OCI-LY3 (cell line): ENCODE results near the gene PLOD1.

Experiments used
- H2AFZ ChIP-seq: fragments of 200-600, 300-600 bp; shearing (Covaris generic); 2 replicates; pipeline ENCODE4 v1.6.0; 2014; ENCODE audit warnings: antibody characterized with exemption, low read depth, low read length
- H3K27ac ChIP-seq: fragments of 200-600, 300-600 bp; sonication (generic); 2 replicates; pipeline ENCODE4 v1.5.1; 2014; ENCODE audit warnings: mild to moderate bottlenecking, low read length, moderate library complexity, mixed read lengths
- H3K27me3 ChIP-seq: fragments of 200-600, 300-600 bp; sonication (generic); 2 replicates; pipeline ENCODE4 v1.6.1; 2014; ENCODE audit warnings: low read depth, low read length, mixed read lengths
- H3K36me3 ChIP-seq: fragments of 200-600, 300-600 bp; sonication (generic); replicated peaks from 2 replicates; pipeline ENCODE3; 2014; ENCODE audit warnings: low read depth, low read length, mixed read lengths
- H3K4me1 ChIP-seq: fragments of 300-600, 200-600 bp; sonication (generic); 2 replicates; pipeline ENCODE4 v1.6.1; 2014; ENCODE audit warnings: low read length, mixed read lengths
- H3K4me2 ChIP-seq: fragments of 200-600, 300-600 bp; sonication (generic); 2 replicates; pipeline ENCODE4 v1.6.1; 2014; ENCODE audit warnings: low read length, mixed read lengths
- H3K4me3 ChIP-seq: fragments of 300-600, 200-600 bp; sonication (generic); 2 replicates; pipeline ENCODE4 v1.5.1; 2014; ENCODE audit warnings: antibody characterized with exemption, mild to moderate bottlenecking, low read length, moderate library complexity
- H3K79me2 ChIP-seq: fragments of 300-600, 200-600 bp; shearing (Covaris generic); 2 replicates; pipeline ENCODE4 v1.6.1; 2014; ENCODE audit warnings: mild to moderate bottlenecking, low read length, mixed read lengths
- H3K9ac ChIP-seq: fragments of 300-600, 200-600 bp; shearing (Covaris generic); 2 replicates; pipeline ENCODE4 v1.6.0; 2014; ENCODE audit warnings: mild to moderate bottlenecking, low read length, moderate library complexity
- H3K9me3 ChIP-seq: fragments of 200-600, 300-600 bp; shearing (Covaris generic); 2 replicates; pipeline ENCODE4 v1.6.1; 2014; ENCODE audit warnings: low read length, mixed read lengths; ENCODE audit not compliant: insufficient read depth
- H4K20me1 ChIP-seq: fragments of 200-600, 300-600 bp; sonication (generic); 2 replicates; pipeline ENCODE4 v1.6.1; 2016; ENCODE audit warnings: low read length, mixed read lengths; ENCODE audit not compliant: insufficient read depth
- CTCF ChIP-seq: fragments of 200-600, 300-600 bp; sonication (generic); IDR thresholded peaks from 2 replicates; pipeline ENCODE4 v1.5.1; 2014; ENCODE audit warnings: antibody characterized with exemption, low read length, low read depth
- EZH2phosphoT487 ChIP-seq: fragments of 200-600 bp; shearing (Covaris generic); IDR thresholded peaks from 2 replicates; pipeline ENCODE4 v1.6.1; 2018; ENCODE audit warnings: antibody characterized with exemption, mixed run types, low read depth

The PLOD1 gene

GRCh38 chr1:11946647-11947046, 12.1 kb downstream of the PLOD1 start:
- Histone ChIP-seq H3K4me2 (no peak overlapping the region), H3K27me3 (no peaks in the 10 kb centered on the region), H3K36me3 (peaks cover 5% of the 10 kb centered on the region)

GRCh38 chr1:11948822-11949458, 14.4 kb downstream of the PLOD1 start:
- Histone ChIP-seq H3K27me3 (no peaks in the 10 kb centered on the region), H3K79me2 (no peaks in the 10 kb centered on the region), H3K9ac (no peak overlapping the region), H3K4me1 (no peaks in the 10 kb centered on the region), H3K4me2 (no peak overlapping the region), H3K9me3 (no peaks in the 10 kb centered on the region), H3K4me3 (no peak overlapping the region), H3K36me3 (peaks cover 5% of the 10 kb centered on the region), H3K27ac (no peak overlapping the region), H4K20me1 (no peaks in the 10 kb centered on the region), H2AFZ (no peak overlapping the region)
- TF ChIP-seq EZH2phosphoT487 = no peak
- no peak for TF ChIP-seq CTCF

More at GRCh38 chr1:11946647-11947046, 12.1 kb downstream of the PLOD1 start:
- Histone ChIP-seq H3K9me3 (no peaks in the 10 kb centered on the region), H4K20me1 (no peaks in the 10 kb centered on the region), H2AFZ (no peak overlapping the region), H3K79me2 (no peaks in the 10 kb centered on the region), H3K9ac (no peak overlapping the region), H3K4me3 (no peak overlapping the region), H3K27ac (no peak overlapping the region), H3K4me1 (no peaks in the 10 kb centered on the region)
- TF ChIP-seq EZH2phosphoT487 (no peak), CTCF (no peak)

GRCh38 chr1:11951901-11952300, 17.4 kb downstream of the PLOD1 start:
- H3K27ac ChIP-seq = no peak overlapping the region
- TF ChIP-seq EZH2phosphoT487 (no peak), CTCF (no peak)
- H3K79me2 ChIP-seq = no peaks in the 10 kb centered on the region
- no peak overlapping the region for H3K4me3 ChIP-seq
- H3K36me3 ChIP-seq = peaks cover 5% of the 10 kb centered on the region
- no peak overlapping the region for H2AFZ ChIP-seq
- H4K20me1 ChIP-seq = no peaks in the 10 kb centered on the region
- no peak overlapping the region for H3K4me2 ChIP-seq
- H3K9ac ChIP-seq = no peak overlapping the region
- H3K9me3 ChIP-seq = no peaks in the 10 kb centered on the region
- H3K27me3 ChIP-seq = no peaks in the 10 kb centered on the region
- H3K4me1 ChIP-seq = no peaks in the 10 kb centered on the region

GRCh38 chr1:11952455-11953109, 18.1 kb downstream of the PLOD1 start:
- peaks cover 5% of the 10 kb centered on the region for H3K36me3 ChIP-seq
- no peaks in the 10 kb centered on the region for H4K20me1 ChIP-seq
- TF ChIP-seq EZH2phosphoT487 (no peak), CTCF (no peak)
- H3K27ac ChIP-seq = no peak overlapping the region
- H3K9me3 ChIP-seq = no peaks in the 10 kb centered on the region
- no peak overlapping the region for H3K4me3 ChIP-seq
- H2AFZ ChIP-seq = no peak overlapping the region
- no peaks in the 10 kb centered on the region for H3K4me1 ChIP-seq
- no peak overlapping the region for H3K4me2 ChIP-seq
- H3K27me3 ChIP-seq = no peaks in the 10 kb centered on the region
- H3K79me2 ChIP-seq = no peaks in the 10 kb centered on the region
- H3K9ac ChIP-seq = no peak overlapping the region
